Measurements from ENCODE around the gene HDAC4.

GRCh38 chr2:239328351-239329191 is 72.2 kb downstream of the HDAC4 start:
- TF ChIP-seq CTCF (IDR thresholded peaks at IDR 0.05), result no peak
- no peak for TF ChIP-seq POLR2AphosphoS5 (IDR thresholded peaks at IDR 0.05; ENCODE audit: low read depth, low read length)
- no peak for TF ChIP-seq TCF7L2 (IDR thresholded peaks at IDR 0.05; ENCODE audit: low read depth, low read length)
- TF ChIP-seq REST (IDR thresholded peaks at IDR 0.05; ENCODE audit: insufficient read depth in 1 of 2, low read depth in 2 of 2, low read length in 1 of 2), result no peak
- no peak for TF ChIP-seq SIN3A (IDR thresholded peaks at IDR 0.05; ENCODE audit: borderline replicate concordance, insufficient read depth, low read depth, low read length)
